CD4-positive, alpha-beta T cell treated with Interleukin-15 for 1 hour (primary cell): ENCODE measurements around the gene GTF3C1.

ENCODE experiments used
- DNase-seq: peaks from one replicate; pipeline ENCODE4 v3.0.0-alpha.2; 2020

GTF3C1 gene

DNA sequence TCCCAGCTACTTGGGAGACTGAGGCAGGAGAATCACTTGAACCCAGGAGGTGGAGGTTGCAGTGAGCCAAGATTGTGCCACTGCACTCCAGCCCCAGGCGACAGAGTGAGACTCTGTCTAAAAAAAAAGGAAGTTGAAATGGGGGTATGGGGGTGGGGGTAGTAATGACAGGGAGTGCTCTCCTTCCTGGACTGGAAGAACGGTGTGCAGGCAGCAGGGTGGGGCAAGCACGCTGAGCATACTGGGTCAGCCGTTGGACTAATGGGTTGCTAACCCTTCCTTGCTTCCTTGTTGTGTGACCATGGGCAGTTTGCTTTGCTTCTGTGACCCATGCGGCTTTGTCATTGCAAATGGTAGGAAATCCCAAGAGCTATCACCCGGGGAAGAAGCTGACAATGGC, 16.7 kb upstream of the GTF3C1 start:
- DNase-seq: peak; percentile 18

DNA sequence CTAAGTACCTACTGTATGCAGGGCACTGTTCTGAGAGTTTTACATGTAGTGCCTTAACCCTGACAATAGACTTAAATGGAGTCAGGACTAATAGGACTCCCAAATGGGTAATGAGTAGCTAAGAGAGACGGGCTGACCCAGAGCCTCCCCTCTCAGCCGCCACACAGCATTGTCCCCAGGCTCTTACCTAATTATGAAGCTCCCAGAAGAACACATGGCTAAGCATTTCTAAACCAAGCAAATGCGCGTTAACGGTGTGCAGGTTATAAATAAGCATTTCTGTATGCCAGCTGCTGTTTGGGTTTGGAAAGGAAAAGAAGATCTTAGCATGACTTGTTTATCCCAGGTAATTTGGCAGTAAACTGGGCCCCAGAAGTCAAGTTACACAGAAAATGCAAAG, 14.5 kb upstream of the GTF3C1 start:
- no peak for DNase-seq

DNA sequence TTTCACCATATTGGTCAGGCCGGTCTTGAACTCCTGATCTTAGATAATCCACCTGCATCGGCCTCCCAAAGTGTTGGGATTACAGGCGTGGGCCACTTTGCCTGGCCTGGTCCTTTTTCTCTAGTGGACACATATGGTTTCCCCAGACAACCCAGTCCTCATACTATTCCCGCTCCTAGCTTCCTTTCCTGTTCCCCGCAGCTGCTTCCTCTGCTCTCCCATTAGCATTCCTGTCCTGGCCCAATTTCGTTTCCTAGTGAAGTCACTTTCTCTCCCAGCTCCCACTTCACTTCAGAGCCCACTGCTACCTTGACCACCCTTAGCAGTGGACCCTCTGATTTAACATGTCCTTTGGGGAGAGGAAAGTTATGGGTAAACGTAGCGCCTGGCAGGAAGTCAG, 11.5 kb upstream of the GTF3C1 start:
- DNase-seq: no peak

DNA sequence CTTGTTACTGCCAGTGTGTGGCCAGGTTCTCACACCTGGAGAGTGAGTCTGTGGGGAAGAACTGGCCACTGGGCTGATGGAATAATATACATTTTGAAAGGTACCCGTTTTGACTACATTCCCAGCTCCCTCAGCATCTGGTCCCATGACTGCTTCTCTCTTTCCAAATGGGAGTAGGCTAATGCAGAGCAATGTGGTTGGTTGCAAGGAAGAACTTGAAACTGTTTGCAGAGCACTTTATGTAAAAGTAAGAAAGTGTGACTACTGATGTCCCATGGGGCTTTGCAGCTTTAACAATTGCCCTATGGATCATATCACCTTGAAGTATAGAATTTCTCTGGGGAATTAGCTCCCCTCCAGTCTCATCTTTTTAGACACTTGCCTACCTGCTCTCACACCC, 9.2 kb upstream of the GTF3C1 start:
- no peak for DNase-seq

DNA sequence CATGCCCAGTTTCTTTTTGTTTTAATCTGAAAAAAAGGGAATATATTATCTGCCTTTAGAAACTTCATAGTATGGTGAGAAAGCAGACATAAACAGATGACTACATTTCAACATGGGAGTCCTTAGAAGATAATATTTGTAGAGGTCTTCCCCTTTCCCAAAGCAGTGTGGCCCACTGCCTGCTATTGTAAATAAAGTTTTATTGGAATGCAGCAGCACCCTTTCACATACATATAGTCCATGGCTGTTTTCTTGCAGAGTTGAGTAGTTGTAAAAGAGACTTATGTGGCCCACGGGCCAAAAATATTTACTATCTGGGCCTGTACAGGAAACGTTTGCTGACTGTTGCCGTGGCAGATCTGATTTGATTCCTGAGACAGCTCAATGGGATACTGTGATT, 8.7 kb upstream of the GTF3C1 start:
- DNase-seq: no peak

DNA sequence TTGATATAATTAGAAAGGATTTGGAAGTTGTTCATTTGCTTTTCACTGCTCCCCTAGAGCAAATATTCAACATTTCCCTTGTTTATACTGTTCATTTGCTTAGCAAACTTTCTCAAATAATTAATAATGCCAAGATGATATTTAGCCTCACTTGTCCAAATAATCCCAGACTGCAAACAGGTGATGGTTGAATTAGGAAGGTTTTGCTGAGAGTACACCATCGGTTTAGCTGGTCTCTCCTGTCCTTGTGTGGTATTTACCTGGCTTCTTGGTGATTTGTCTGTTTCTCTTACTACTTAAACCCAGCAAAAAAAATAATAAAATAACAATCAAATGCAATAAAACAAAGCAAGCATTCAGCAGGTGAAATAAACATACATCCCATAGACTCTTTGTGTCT, 6.8 kb upstream of the GTF3C1 start:
- no peak for DNase-seq

DNA sequence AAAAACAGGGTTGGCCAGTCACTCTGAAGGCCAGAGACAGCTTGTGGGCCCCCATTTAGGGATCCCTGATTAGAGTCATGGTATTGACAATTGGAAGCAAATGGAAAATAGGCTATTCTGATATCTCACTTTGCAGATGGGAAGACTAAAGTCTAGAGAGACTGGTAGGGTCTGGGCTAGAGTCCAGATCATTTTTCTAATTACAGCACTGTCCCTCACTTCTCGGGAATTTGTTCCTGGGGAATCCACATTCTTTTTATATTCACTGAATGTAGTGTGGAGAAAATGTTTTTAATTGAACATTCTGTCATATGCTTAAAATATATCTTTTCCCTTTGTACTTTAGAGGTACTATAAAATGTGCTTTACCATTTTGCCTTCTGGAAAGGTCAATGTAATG, 1.3 kb upstream of the GTF3C1 start:
- no peak for DNase-seq

DNA sequence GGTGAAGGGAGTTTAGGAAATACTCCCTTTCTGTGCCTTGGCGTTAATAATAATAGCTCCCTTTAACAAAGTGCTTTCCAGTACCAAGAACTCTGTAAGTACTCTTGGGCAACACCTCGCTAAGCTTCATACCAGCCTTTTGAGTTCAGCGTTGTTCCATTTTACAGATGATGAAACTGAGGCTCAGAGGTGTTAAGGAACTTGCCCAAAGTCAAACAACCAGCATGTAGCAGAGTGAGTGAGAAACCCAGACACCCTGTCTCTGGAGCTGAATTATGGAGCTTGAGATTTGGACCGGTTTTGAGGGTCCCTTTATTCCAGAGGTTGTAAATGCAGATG, 838 bp upstream of the GTF3C1 start:
- no peak for DNase-seq

DNA sequence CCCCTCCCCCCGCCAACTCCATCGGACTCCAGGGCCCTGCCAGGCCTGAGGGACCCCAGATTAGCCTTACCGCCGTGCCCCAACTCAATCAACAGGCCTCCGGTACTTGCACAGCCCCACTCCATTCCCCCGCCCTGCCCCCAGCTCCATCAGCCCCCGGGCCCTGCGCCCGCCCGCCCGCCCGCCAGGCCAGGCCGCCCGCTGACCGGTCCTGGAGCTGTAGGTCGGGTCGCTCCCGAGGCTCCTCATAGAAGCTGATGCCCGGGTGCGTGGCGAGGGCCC, 308 bp downstream of the GTF3C1 start:
- no peak for DNase-seq

DNA sequence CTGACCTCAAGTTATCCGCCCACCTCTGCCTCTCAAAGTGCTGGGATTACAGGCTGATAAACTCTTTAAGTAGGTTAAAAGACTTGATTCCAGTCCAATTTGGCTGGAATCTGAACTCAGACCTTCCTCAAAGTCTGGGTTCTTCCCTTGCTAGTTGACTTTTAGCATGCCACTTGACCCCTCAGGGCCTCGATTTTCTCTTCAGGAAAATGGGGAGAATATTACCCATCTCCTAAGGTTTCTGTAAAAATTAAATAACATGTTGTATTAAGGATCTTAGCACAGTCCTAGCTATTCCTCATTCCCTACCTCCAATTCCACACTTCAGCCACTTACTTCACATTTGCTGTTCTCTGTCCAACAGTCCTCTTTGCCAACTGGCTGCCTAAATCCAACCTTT, 1.9 kb downstream of the GTF3C1 start:
- no peak for DNase-seq

DNA sequence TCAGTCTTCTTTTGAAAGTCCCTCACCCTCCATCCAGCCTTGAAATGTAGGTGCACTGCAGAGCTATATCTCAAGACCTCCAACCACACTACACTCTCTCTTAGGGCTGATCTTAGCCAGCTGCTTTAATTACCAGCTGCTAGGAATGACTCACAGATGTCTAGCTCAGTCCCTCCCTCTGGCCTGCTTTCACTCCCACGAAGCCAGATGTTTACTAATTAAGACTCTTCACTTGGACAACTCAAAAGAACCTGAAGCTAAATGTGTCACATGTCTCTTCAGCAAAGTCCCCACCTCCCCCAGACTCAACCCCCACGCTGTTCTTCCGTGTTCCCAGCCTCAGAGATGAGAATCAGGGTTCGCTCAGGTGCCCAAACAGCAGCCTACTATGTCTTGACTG, 2.6 kb downstream of the GTF3C1 start:
- no peak for DNase-seq

DNA sequence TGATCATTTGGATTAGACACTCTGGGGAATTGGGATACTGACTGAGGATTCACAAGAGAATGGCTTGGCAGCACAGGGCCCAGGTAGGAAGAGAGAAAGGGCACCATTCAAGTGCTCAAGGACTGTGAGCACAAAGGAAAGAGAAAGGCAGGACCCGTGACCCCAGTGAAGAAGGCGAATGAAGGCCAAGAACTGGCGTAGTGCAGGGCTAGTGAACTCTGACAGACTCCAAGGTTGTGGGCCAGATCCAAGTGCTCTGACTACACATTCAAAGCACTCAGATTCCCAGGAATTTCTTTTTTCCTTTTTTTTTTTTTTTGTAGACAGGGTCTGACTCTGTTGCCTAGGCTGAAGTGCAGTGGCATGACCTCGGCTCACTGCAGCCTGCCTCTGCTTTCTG, 5.0 kb downstream of the GTF3C1 start:
- DNase-seq: no peak

DNA sequence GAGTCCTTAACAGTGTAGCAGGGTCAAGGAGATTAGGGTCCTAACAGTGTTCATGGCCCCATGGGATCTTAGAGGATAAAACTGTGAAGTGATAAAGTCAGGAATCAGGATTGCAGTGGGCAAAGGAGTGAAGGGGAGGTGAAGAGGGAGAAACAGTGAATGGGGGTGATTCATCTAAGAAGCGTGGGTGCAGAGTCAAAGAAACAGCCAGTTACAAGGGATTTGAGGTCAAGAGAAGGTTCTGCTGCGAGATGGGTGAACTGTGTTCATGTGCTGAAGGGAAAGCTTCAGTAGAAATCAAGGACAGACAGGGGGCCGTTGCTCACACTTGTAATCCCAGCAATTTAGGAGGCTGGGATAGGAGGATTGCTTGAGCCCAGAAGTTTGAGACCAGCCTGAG, 5.9 kb downstream of the GTF3C1 start:
- DNase-seq: no peak

DNA sequence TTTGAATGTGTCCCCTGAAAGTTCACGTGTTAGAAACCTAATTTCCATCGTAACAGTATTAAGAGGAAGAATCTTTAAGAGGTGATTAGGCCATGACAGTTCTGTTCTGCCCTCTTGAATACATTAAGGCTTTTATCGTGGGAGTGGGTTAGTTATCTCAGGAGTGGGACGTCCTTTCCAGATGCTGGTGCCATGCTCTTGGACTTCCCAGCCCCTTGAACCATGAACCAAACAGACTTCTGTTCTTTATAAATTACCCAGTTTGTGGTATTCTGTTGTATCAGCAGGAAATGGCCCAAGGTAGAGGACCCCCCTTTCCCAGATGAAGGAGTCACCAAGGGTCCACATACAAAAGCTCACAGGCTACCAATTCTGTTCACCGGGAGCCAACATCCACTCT, 10.1 kb downstream of the GTF3C1 start:
- DNase-seq: no peak

DNA sequence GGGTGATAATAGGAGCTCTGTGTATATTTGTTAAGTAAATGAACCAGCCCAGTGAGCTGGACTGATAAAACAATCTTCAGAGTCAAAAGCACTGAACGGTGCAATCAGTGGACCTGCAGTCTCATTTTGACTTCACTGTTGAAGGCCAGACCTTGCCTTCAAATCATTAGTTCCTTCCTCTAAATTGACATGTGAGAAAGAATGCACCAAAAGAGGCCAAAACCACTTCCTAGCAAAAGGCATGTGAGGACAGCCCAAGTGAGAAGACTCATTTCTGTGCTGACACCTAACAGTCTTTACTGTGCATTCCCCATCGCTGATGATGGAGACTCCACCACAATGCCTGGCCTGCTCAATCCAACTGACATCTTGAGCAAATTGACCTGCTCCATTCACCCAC, 10.6 kb downstream of the GTF3C1 start:
- DNase-seq: no peak

DNA sequence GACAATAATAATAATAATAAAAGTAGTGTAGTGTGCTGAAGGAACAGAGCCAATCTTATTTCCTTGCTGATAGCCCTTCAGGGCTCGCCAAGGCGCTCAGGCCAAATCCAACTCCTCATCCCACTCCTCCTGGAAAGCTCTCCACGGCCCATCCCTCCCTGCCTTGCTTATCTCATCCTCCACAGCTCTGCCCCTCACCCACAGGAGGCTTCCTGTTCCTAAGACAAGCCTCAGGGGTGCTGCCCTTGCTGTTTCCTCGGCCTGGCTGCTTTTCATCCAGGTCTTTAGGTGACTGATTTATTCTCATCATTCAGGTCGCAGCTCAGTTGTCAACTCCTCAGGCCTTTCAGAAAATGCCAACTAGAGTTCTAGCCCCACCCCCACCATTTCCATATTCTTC, 11.2 kb downstream of the GTF3C1 start:
- DNase-seq: no peak

DNA sequence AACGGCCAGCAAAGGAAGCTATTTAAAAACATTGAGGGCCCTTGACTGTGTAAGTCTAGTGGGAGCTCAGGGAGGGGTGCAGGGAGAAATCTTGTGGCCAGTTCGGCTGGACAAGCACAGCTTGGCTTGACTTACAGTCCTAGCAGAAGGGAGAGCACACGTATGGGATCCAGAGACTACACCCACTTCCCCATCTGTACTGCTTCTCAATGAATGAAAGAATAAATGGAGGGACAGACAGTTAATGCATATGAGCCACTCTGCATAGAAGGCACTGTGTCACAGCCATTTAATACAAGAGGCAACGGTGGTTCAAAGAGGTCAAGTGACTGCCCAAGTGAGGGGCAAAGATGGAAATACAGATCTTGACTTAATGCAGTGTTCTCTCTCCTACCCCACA, 15.5 kb downstream of the GTF3C1 start:
- no peak for DNase-seq

DNA sequence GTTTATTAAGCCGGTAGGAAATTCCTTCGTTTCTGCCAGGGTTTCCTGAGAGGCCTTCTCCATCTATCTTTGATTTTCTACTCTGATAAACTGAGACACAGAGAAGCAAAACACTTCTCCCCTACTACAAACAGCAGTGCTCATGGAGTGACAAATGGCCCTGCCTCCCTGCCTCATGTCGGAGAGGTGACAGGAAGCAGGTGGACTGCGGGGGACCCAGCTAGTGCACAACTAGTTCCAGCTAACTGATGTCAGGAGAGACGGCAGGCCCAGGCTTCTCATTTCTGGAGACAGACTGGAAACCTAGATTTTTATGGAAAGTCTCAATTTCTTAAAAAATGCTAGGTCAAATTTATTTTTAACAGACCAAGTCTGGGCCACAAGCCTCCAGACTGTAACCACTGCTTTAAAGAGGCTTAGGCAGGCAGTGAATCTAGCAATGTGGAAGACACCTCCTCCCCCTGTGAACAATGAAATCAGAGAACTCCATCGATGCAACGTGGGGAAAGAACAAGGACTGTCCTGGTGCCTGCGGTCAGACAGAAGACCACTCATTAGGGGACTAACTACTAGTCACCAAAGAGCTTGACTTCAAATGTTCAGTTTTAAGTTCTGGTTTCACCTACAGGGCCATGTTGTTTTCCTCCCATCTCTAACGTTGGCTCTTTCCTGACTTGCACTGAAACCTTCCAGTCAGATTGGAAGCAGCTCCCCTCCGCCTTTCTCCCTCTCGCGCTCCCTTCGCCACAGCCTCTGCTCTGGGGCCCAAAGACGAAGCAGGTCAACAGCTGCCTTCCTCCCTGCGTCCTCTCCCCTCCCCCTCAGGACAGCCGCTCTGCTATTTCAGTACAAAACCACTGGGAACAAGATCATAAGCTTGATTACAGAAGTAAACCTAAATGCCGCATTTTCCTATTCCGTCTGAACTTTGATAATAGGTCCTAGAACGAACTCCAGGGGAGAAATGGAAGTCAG, 17.6 kb downstream of the GTF3C1 start:
- DNase-seq: no peak

DNA sequence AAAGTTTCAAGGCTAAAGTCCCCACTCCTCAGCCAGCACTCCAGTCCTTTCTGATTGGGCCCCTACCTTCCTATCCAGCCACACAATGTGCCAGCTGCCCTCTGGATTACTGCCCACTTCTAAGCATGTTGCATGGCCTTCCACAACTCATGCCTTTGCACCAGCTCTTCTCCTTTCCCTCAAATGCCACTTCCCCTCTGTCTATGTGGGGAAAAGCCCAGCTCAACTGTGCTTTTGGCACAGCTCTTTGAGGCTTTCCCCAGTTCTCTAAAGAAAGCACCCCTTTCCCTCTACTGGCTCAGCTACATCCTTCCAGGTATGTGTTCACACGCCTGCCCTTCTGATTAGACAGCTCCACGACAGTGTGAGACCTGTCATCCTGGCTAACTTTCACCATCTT, 18.5 kb downstream of the GTF3C1 start:
- no peak for DNase-seq

DNA sequence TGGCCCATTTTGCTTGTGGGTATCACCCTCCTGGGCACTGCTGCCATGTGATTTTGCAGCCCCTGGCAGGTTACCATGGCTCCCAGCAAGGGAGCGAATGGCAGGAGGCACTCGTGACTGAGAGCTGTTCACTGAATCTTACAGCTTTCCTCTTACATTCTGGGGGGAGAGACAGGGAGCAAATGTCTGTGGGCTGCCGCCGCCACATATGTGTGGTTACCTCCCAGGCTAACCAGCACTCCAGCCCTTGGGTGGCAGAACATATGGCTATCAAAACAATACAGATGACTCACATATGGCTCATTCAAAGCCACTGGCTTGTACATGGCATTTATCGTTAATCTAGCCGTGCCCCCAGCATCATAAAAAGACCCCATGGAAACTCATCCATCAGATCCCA, 19.8 kb downstream of the GTF3C1 start:
- no peak for DNase-seq

DNA sequence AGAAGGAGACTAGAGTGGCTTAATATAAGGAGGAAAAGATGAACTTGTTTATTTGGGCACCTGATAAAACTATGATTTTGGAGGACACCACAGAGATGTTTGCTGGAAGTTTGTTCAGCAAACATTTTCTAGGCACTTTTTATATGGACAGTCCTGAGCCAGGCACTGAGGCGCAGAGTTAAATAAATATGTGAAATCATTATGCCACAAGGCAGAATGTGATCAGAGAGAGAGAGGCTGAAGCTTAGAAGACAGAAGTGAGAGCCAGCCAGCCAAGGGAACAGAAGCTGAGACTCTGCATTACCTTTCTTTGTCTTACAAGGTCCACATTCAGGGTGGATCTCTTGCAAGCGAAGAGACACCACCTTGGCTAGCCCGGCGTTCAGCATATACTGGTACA, 21.4 kb downstream of the GTF3C1 start:
- DNase-seq: no peak

DNA sequence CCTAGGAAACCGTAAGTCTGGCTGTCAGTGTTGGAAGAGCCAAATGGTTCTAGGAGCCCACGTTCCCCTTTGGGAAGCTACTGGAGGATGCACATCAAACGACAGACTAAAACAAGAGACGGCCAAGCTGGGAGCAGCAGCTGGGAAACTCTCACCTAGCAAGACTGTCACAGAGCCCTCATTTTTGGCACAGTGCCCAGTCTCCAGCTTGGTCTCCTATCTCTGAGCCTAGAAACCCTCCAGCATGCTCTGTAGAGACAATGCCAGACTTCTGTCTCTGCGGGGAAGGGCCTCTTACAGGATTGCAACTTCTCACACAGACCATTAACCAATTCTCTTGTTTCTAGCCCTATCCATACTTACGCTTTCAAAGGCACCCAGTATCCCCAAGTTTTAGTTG, 23.5 kb downstream of the GTF3C1 start:
- no peak for DNase-seq

DNA sequence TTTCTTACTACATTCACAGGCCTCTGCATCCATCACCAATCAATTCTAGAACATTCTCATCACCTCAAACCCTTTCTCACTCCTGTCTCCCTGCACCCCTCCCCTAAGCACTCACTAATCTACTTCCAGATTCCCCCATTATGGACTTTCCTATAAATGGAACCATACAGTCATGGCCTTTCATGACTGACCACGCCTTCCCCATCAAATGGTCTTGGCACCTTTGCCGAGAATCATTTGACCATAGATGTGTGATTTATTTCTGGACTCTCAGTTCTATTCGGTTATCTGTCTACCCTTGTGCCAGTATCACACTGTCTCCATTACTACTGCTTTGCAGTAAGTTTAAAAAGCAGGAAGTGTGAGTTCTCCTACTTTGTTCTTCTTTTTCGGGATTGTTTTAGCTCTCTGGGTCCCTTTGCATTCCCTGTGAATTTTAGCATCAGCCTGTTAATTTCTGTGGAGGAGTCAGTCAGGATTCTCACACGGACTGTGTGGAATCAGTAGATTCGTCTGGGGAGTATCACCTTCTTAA, 27.5 kb downstream of the GTF3C1 start:
- DNase-seq: no peak

DNA sequence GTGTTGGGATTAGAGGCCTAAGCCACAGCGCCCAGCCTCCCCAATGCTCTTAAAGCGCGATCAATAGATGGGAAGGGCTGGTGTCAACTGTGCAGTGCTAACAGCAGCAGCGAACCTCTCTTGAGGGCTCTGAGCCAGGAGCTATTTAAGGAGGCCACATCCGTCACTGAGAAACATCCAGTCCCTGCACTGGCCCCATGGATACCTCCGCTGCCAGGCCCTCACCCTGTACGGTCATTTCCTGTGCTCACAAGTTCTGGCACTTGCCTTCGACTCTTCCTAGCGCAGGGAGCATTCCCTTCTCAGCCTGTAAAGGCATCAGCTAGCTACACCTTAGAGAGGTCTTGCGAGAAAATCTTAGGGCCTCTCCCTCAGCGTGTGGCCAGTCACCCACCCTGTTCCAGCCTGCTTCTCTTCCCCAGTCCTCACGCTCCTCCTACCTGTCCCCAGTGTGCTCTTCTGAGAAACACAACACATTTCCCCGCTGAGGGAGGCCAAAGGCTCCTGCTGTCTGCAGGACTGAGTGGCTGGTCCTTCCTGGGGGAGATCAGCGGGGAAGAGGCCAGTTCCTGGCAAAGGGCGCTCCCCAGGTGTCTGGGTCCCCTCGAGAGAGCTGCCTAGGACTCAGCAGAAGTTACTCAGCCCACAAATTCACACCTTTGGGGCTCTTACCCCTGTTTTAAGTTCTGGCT, 28.6 kb downstream of the GTF3C1 start:
- DNase-seq: no peak

DNA sequence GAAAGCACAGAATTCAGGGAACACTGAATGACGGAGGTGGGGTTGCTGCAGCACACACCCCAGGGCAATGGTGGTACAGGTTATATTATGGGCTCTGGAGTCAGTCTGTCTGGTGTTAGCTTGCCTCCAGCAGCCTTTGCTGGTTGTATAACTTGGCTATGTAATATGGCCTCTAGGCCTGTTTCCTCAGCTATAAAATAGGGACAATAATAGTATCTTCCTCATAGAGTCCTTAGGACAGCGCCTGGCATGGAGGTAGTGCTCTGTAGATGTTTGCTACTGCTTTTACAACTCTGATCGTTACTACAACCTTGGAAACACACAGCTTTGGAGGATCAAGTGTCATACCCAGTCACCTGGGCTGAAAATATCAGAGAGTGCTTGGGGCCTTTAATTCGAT, 31.5 kb downstream of the GTF3C1 start:
- DNase-seq: no peak
